Stimulated activated CD8-positive, alpha-beta memory T cell treated with anti-CD3 and anti-CD28 coated beads, Interleukin-12 subunit alpha, Interleukin-12 subunit beta, amount 100 ng/mL, for 24 hours (primary cell): ENCODE data around the gene DYDC2.
"Not testable (repeated sequence)": the region's sequence is repeated elsewhere in the genome, so short reads cannot be mapped to it uniquely, and the experiment has no call there.

Source experiments
- DNase-seq: peaks from one replicate; pipeline ENCODE4 v3.0.0-alpha.2; 2020; ENCODE audit errors: extremely low read depth

The DYDC2 gene, protein sequence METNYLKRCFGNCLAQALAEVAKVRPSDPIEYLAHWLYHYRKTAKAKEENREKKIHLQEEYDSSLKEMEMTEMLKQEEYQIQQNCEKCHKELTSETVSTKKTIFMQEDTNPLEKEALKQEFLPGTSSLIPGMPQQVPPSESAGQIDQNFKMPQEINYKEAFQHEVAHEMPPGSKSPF

DNA sequence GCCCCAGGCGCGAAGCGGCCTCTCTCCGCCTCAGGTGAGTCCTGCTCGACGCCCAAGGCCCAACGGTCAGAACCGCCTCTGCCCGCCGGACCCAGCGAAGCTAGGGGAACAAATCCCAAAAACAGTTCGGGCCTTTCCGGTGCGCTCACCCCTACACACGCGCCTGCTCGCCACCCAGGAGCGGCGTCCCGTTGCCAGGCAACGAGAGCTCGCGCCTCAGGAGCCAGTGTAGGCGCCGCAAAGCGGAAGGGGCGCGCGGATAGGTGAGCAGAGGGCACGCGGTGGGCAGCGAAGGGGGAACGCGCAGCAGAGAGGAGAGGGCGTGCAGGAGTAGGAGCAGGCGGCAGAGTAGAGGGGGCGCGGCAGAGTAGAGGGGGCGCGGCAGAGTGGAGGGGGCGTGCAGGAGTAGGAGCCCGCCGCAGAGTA lies at the start of gene DYDC2, which contains the start of gene DYDC1:
Gene DYDC2 (plus strand): TSS at position 219 of the 426 bp plus-strand sequence. CDS start 5,663 bp downstream, outside the sequence.
Gene DYDC1 (minus strand): TSS at position 193 of the 426 bp plus-strand sequence. CDS start 4,154 bp downstream, outside the sequence.
- no peak for DNase-seq

GRCh38 chr10:80313523-80313922 lies 43.1 kb upstream of the DYDC2 start:
- DNase-seq: no peak

DNA sequence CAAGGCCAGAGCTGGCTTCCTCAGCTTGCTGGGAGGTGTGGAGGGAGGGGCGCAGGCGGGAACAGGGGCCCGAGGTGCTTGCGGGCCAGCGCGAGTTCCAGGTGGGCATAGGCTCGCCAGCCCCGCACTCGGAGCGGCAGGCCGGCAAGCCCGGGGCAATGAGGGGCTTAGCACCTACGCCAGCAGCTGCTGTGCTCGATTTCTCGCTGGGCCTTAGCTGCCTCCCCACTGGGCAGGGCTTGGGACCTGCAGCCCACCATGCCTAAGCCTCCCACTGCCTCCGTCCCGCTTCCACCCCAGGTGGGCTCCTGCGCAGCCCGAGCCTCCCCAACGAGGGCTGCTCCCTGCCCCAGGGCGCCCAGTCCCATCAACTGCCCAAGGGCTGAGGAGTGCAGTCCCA lies 41.2 kb upstream of the DYDC2 start:
- DNase-seq: no peak

- no peak for DNase-seq
These were observed 37.8 kb upstream of the DYDC2 start for GRCh38 chr10:80318742-80319141.

GRCh38 chr10:80319318-80319717 lies 37.3 kb upstream of the DYDC2 start:
- DNase-seq: no peak

DNA sequence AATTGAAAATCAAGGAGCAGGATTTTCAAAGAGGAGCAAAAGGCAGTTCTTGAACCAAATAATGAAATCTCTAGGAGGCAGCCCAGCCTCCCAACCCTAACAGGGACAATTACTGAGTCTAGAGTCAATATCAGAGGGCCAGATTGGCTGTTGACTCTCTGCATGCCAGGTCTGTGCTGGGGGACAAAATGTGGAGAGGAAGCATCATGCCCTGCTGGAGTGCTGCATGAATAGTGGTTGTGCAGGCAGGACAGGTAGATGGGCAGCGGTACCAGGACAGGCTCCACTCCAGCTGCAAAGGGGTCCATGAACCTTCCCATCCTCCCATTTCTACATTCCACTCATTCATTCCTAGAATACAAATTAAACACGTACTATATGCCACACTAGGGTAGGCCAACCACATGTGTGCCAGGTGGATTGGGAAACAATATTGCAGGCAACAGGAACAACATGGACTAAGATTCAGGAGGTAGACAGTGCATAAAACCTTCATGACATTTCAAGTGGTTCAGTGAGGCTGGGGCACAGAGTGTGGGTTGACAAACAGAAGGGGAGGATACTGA lies 36.8 kb upstream of the DYDC2 start:
- no peak for DNase-seq

DNA sequence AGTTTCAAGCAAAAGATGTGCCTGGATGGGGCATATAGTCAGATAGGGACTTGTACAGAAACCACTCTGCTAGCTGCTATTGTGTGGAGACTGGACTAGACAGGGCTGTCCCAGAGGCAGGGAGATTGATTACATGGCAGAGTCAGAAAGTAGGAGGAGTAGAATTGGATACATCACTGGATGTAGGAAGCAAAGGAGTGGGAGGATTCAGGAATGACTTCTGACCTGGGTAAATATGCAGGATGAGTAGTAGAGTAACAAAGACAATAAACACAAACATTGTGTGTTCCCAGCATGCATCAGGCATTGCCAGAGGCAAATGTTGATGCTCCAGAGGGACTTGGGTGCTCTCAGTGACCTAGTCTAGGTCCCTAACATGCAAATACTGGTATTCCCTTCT lies 36.2 kb upstream of the DYDC2 start:
- no peak for DNase-seq

DNA sequence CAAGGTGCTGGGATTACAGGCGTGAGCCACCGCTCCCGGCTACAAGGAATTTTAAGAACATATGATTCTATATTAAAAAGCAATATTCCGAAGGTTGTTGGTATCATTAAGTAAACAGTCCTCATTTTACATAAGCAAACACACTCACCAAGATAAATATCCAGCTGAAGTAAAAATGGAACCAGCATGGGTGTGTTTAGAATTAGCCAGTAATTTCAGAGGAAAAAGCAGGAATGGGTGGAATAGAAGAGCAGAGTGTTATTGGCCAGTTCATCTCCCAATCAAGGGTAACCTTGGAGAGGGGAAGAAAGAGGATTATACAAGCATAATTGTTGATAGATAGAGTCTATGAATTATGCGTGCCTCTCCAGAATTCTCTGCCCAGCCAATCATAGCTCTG lies 35.4 kb upstream of the DYDC2 start:
- no peak for DNase-seq

- no peak for DNase-seq
These were observed 34.4 kb upstream of the DYDC2 start for GRCh38 chr10:80322158-80322557.

DNA sequence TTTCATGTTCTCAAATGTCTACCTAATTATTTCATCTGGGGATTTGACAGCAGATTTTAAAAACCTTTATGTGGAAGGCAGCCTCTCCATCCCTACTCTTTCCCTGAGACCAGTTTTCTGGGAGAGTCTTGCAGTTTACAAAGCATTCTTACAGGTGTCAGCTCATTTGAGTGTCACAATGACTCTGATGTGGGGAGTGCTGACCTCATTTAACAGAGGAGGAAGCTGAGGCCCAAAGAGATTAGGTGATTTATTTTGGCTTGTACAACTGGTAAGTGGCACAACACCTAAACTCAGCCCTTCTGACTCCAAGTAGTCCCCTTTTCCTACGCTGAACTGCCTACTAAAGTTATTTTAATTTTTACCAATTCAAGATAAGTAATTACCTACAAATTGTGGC lies 33.9 kb upstream of the DYDC2 start:
- no peak for DNase-seq

DNA sequence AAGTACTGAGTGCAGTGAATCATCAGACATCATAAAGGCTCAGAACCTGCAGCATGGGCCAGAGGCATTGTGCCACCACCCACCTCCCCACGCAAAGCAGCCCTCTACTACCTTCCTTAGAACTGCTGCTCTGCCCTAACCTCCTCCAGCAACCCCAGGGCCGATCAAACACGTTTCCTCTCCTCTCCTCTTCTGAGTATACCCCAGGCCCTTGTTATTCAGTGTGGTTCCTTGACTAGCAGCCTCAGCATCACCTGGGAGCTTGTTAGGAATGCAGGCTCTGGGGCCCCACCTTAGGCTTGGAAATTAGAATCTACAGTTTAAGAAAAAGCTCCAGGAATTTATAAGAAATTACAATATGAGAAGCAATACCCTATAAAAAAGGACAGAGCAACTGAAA lies 33.3 kb upstream of the DYDC2 start:
- no peak for DNase-seq

DNA sequence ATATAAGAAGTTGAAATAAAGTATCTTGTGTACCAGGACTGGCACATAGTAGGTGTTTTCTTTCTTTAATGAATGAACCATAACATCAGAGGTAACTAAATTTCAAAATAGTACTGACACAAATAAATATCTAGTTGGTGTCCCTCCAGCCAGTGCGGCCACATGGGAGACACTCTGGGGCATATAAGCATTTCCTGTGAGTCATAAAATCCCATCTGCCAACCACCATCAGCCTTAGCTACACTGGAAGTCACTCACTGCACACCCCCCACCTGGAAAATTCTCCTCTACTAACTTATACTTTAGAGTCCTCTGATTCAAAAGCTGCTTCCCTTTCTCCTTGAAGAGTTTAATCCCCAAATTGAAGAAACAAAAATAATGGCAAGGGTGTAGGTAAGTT lies 32.5 kb upstream of the DYDC2 start:
- no peak for DNase-seq

DNA sequence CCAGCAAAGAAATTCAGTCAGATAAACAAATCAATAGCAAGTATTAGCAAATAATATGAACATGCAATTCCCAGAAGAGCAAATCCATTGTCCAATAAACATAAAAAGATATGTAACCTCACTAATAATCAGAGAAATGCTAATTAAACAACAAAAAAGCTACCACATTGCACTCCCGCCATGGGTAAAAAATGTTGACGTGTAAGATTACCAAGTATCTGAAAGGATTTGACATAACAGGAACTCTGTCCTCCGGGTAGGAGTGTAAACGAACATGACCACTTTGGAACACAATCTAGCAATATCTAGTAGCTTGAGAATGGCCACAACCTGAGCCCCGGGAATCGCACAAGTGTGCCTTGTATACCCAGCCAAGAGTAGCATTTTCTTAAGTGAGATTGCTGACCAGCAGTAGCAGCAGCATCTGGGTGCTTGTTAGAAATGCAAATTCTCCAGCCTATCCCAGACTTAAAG lies 31.7 kb upstream of the DYDC2 start:
- DNase-seq: no peak

- no peak for DNase-seq
These were observed 22.6 kb upstream of the DYDC2 start for GRCh38 chr10:80333983-80334382.

GRCh38 chr10:80344276-80344675 lies 12.3 kb upstream of the DYDC2 start:
- DNase-seq: no peak

- DNase-seq: no peak
These were observed 11.7 kb upstream of the DYDC2 start for GRCh38 chr10:80344912-80345311.

DNA sequence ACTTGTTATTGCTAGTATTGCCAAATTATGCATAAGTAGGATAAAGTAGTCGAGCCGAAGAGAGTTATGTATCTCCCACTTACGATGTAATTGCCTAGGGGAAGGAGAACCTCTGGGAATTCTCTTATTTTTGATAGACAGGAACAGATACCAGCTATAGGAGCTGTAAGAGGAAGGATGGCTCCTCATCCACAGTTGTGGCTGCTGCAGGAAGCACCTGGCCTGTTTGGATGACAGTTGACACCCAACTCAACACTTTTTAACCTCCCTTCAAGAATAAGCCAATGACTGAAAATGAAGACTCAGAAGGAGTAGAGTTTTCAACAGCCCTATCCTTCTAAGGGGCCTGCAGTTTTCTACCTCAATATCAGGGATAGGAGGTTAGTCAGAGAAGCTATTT lies 6.3 kb upstream of the DYDC2 start:
- DNase-seq: no peak

DNA sequence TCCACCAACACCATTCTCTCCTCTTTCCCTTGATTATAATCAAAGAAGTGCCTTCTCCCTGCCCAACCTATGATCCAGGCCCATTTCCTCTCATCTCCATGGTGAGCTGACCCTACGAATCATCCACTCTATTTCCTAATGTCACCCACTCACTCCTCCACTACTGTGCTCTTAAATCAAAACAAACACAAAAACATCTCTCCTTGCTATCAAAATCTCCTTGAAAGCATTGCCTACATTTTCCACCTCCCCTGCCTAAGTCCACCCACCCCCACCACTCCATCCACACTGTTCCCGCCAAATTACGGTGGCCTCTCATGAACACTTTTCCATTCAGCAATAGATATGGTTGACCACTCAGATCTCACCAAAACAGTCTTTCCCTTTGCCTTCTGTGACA lies 5.4 kb upstream of the DYDC2 start:
- no peak for DNase-seq

DNA sequence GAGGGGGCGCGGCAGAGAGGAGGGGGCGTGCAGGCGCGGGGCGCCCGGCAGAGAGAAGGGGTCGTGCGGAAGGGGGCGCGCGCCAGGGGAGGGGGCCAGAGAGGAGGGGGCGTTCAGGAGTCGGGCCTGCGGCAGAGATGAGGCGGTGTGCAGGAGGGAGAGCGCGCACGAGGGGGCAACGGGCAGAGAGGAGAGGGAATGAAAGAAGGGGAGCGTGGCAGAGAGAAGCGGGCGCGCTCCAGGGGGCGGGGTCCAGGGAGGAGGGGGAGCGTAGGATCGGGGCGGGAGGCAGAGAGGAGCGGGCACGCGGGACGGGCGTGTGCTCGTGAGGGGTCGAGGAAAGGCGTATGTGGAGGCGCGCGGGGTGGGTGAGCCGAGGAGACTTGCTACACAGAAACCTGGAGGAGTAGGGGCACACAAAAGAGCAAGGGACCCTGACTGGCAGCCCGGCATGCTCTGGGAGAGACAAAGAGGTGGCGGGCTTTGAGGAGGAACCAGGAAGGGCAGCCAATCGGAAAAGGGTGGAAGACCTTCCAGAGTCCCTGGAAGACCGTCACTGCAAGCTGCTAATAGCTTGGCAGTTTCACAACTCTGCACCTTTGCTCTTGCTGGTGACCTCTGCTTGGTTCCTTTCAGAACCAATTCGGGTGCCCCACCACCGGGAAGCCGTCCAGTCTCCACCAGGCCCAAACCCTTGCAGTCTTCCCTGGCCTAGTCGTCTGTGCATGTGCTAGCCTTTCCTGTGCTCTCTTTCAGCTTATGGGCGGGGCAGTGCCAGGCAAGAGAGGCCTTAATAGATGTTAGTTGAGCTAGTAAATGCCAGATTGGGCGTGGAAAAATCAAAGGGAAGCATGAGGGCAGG lies 639 bp downstream of the DYDC2 start:
- DNase-seq: no peak

GRCh38 chr10:80357851-80358125 lies 1.2 kb downstream of the DYDC2 start:
- DNase-seq: no peak

DNA sequence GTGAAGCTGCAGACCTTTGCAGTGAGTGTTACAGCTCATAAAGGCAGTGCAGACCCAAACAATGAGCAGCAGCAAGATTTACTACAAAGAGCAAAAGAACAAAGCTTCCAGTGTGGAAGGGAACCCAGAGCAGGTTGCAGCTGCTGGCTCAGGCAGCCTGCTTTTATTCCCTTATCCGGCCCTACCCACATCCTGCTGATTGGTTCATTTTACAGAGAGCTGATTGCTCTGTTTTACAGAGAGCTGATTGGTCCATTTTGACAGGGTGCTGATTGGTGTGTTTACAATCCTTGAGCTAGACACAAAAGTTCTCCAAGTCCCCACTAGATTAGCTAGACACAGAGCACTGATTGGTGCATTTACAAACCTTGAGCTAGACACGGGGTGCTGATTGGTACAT lies 2.3 kb downstream of the DYDC2 start:
- DNase-seq: not testable (repeated sequence)

DNA sequence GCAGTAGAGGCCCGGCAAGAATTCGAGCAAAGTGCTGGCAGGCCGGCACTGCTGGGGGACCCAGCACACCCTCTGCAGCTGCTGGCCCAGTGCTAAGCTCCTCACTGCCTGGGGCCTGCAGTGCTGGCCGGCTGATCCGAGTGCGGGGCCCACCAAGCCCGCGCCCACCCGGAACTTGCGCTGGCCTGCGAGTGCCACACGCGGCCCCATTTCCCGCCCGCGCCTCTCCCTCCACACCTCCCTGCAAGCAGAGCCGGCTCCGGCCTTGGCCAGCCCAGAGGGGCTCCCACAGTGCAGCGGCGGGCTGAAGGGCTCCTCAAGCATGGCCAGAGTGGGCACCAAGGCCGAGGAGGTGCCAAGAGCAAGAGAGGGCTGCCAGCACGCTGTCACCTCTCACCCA lies 3.1 kb downstream of the DYDC2 start:
- DNase-seq: no peak

DNA sequence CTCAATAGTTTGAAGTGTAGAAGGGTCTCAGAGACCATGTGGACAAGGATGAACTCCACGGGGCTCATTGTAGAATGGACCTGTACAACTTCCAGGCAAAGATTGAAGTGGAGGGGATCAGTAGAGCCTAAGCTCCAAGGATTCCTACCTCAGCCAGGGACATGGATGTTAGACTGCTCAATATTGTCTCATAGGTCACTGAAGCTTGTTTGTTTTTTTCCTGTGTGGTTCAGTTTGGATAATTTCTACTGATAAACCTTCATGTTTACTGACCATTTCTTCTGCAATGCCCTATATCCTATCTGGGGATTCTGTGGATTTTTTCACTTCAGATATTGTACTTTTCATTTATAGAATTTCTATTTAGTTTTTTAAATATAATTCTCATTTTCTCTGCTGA lies 8.9 kb downstream of the DYDC2 start:
- no peak for DNase-seq
